ENCODE data around the gene NAA35. TPM values are rescaled to one million over a fixed set of nuclear protein-coding genes. Genes with fewer than 3 reads are reported as not detected.

The NAA35 gene
- total and polyA plus RNA-seq, 12 donors: 8.4 to 44.6 (median 23.8) TPM

GRCh38 chr9:86021166-86021565, 80.2 kb downstream of the NAA35 start:
- 88 to 93% (median 91%) methylated on average over 6 of the region's 6 CpGs for WGBS, 4 donors
- peaks cover 0 to 33% of the 10 kb centered on the region in 2 donors for H3K36me3 ChIP-seq (replicated peaks in 1 of 2)

GRCh38 chr9:86022687-86023266, 81.8 kb downstream of the NAA35 start:
- no peaks in the 10 kb centered on the region for H3K9me3 ChIP-seq (replicated peaks in 1 of 3)
- peaks cover 0 to 12% of the 10 kb centered on the region in 2 donors for H3K4me1 ChIP-seq (replicated peaks in 1 of 2)
- H3K27me3 ChIP-seq: no peaks in the 10 kb centered on the region
- TF ChIP-seq CTCF (IDR thresholded peaks at IDR 0.05): no peak
- no peak for TF ChIP-seq POLR2A (IDR thresholded peaks at IDR 0.05)
- H3K36me3 ChIP-seq (replicated peaks in 1 of 2): peaks cover 0 to 33% of the 10 kb centered on the region in 2 donors
- no peak overlapping the region for H3K4me3 ChIP-seq
- H3K27ac ChIP-seq: no peak overlapping the region
- WGBS, 4 donors: 63 to 82% (median 76%) methylated on average over 3 of the region's 3 CpGs
- DNase-seq: no peak
- intact Hi-C loops (cut with DNase I): no loop called here

More at GRCh38 chr9:86021166-86021565, 80.2 kb downstream of the NAA35 start:
- Histone ChIP-seq H3K4me1 (replicated peaks in 1 of 2) (peaks cover 0 to 12% of the 10 kb centered on the region in 2 donors), H3K27ac (no peak overlapping the region), H3K27me3 (no peaks in the 10 kb centered on the region), H3K4me3 (no peak overlapping the region), H3K9me3 (replicated peaks in 1 of 3) (no peaks in the 10 kb centered on the region)
- TF ChIP-seq POLR2A (IDR thresholded peaks at IDR 0.05) (no peak), CTCF (IDR thresholded peaks at IDR 0.05) (no peak)
- no peak for DNase-seq
- intact Hi-C loops (cut with DNase I): no loop called here

- no peak for TF ChIP-seq CTCF (IDR thresholded peaks at IDR 0.05)
- no peak for TF ChIP-seq POLR2A (IDR thresholded peaks at IDR 0.05)
- intact Hi-C loops (cut with DNase I): no loop called here
- DNase-seq: no peak
- Histone ChIP-seq H3K4me1 (replicated peaks in 1 of 2) (peaks cover 0 to 9% of the 10 kb centered on the region in 2 donors), H3K27ac (no peak overlapping the region), H3K9me3 (replicated peaks in 1 of 3) (no peaks in the 10 kb centered on the region), H3K4me3 (no peak overlapping the region), H3K36me3 (replicated peaks in 1 of 2) (peaks cover 0 to 29% of the 10 kb centered on the region in 2 donors), H3K27me3 (no peaks in the 10 kb centered on the region)
- 81 to 88% (median 85%) methylated on average over 4 of the region's 4 CpGs for WGBS, 4 donors
These were observed 86.8 kb downstream of the NAA35 start for GRCh38 chr9:86027767-86028166.

GRCh38 chr9:86034863-86035734, 94.2 kb downstream of the NAA35 start:
- intact Hi-C loops (cut with DNase I): no loop called here
- Histone ChIP-seq H3K27ac (no peak overlapping the region), H3K27me3 (no peaks in the 10 kb centered on the region), H3K4me1 (replicated peaks in 1 of 2) (no peaks in the 10 kb centered on the region), H3K4me3 (no peak overlapping the region), H3K36me3 (replicated peaks in 1 of 2) (peaks cover 0 to 34% of the 10 kb centered on the region in 2 donors), H3K9me3 (replicated peaks in 1 of 3) (no peaks in the 10 kb centered on the region)
- no peak for TF ChIP-seq POLR2A (IDR thresholded peaks at IDR 0.05)
- peak; percentile 34 to 65 (median 48) for TF ChIP-seq CTCF (IDR thresholded peaks at IDR 0.05)
- 65 to 74% (median 71%) methylated on average over 14 to 17 of the region's 17 CpGs for WGBS, 4 donors
- peak in 6 of 7 donors; percentile 47 to 74 (median 69) for DNase-seq
